Sigmoid colon (tissue), 4 donors: ENCODE data around the gene ZNF417.

Experiments
- CTCF ChIP-seq, 4 experiments: fragments of 450-650 bp in 3 of 4; fragments of 200-600 bp in 1 of 4; IDR thresholded peaks; one replicate each; pipeline ENCODE4 v1.5.1; 2016 to 2019; ENCODE audit warnings: antibody characterized with exemption in 4 of 4, mild to moderate bottlenecking in 3 of 4, moderate library complexity in 2 of 4
- EP300 ChIP-seq, 4 donors: sonication (generic); formaldehyde crosslinking; IDR thresholded peaks; one replicate each; pipeline ENCODE4 v1.6.1; 2017; ENCODE audit warnings: antibody characterized with exemption in 4 of 4
- POLR2A ChIP-seq, 2 donors: fragments of 450-650 bp; IDR thresholded peaks; one replicate each; pipeline ENCODE4 v1.6.1; 2016; ENCODE audit warnings: antibody characterized with exemption in 2 of 2, mild to moderate bottlenecking in 2 of 2, moderate library complexity in 2 of 2
- POLR2AphosphoS5 ChIP-seq, 4 donors: sonication (generic); formaldehyde crosslinking; IDR thresholded peaks; one replicate each; pipeline ENCODE4 v1.6.1; 2017; ENCODE audit warnings: antibody characterized with exemption in 4 of 4

GRCh38 chr19:57964761-57965160 lies 48.4 kb upstream of the ZNF417 start:
- TF ChIP-seq CTCF (IDR thresholded peaks at IDR 0.05) (no peak), POLR2A (IDR thresholded peaks at IDR 0.05) (no peak), POLR2AphosphoS5 (IDR thresholded peaks at IDR 0.05) (no peak), EP300 (IDR thresholded peaks at IDR 0.05) (no peak)
